Caco-2 (cell line): ENCODE data around the gene LRRC46. TPM values are rescaled to one million over a fixed set of nuclear protein-coding genes. Genes with fewer than 3 reads are reported as not detected.

Experiments used
- BruUV-seq: library from RNA; stranded (reverse); fragments of 400-500 nt; replicated peaks from 2 replicates; lab custom pipeline; 2021; lab: Mats Ljungman, UMichigan
- CTCF ChIA-PET: fragments of 300-600 bp; sonication (Branson Sonifier 250); formaldehyde crosslinking; loops from one replicate; lab custom pipeline; 2022; ENCODE audit warnings: antibody characterized with exemption; lab: Charles Lee
- POLR2A ChIA-PET: fragments of 300-600 bp; sonication (Branson Sonifier 250); formaldehyde crosslinking; loops from one replicate; lab custom pipeline; 2022; ENCODE audit warnings: antibody characterized with exemption; lab: Charles Lee
- DNase-seq, 2 experiments: peaks; one replicate each; pipeline versions ENCODE4 v3.0.0 to v3.0.0-alpha.2; 2020 to 2022
- H3K27me3 ChIP-seq: replicated peaks from 2 replicates; pipeline ENCODE4 v1.6.0; 2011; ENCODE audit warnings: low read length; ENCODE audit not compliant: control insufficient read depth, insufficient read depth
- H3K36me3 ChIP-seq: 2 replicates; pipeline ENCODE4 v1.5.1; 2011; ENCODE audit warnings: low read length; ENCODE audit not compliant: control insufficient read depth, insufficient read depth
- H3K4me1 ChIP-seq: fragments of 250-450 bp; sonication (Bioruptor Pico); 2 replicates; pipeline ENCODE4 v1.5.1; 2020; ENCODE audit warnings: mild to moderate bottlenecking
- H3K4me3 ChIP-seq: 2 replicates; pipeline ENCODE4 v1.5.1; 2011; ENCODE audit warnings: low read depth, mild to moderate bottlenecking, control low read depth, low read length
- H3K9me3 ChIP-seq: fragments of 250-450 bp; sonication (Bioruptor Pico); 2 replicates; pipeline ENCODE4 v1.5.1; 2020; ENCODE audit warnings: mild to moderate bottlenecking, moderate library complexity
- H3K27ac Mint-ChIP-seq: one replicate; pipeline ENCODE4 v1.8.0; 2022; ENCODE audit warnings: mixed read lengths; ENCODE audit not compliant: unreplicated experiment
- H3K27me3 Mint-ChIP-seq: one replicate; pipeline ENCODE4 v1.8.0; 2022; ENCODE audit warnings: mixed read lengths; ENCODE audit not compliant: insufficient read depth, unreplicated experiment
- H3K36me3 Mint-ChIP-seq: one replicate; pipeline ENCODE4 v1.8.0; 2022; ENCODE audit warnings: mild to moderate bottlenecking, mixed read lengths; ENCODE audit not compliant: insufficient read depth, unreplicated experiment
- H3K4me1 Mint-ChIP-seq: one replicate; pipeline ENCODE4 v1.8.0; 2022; ENCODE audit warnings: low read depth, mixed read lengths; ENCODE audit not compliant: unreplicated experiment
- H3K4me3 Mint-ChIP-seq: one replicate; pipeline ENCODE4 v1.8.0; 2022; ENCODE audit warnings: mild to moderate bottlenecking, moderate library complexity, mixed read lengths; ENCODE audit not compliant: unreplicated experiment
- H3K9me3 Mint-ChIP-seq: one replicate; pipeline ENCODE4 v1.8.0; 2022; ENCODE audit warnings: mixed read lengths; ENCODE audit not compliant: unreplicated experiment
- CTCF ChIP-seq, 2 experiments: fragments of 200-600 bp in 1 of 2; IDR thresholded peaks; 1 replicate in 1 of 2; 2 replicates in 1 of 2; pipeline versions ENCODE4 v1.5.1 to v1.8.0; 2011 to 2022; ENCODE audit warnings: antibody characterized with exemption in 1 of 2, control low read depth in 1 of 2, inconsistent platforms in 1 of 2, low read depth in 1 of 2, low read length in 1 of 2, mild to moderate bottlenecking in 1 of 2, moderate library complexity in 1 of 2; ENCODE audit not compliant: insufficient read depth in 1 of 2, severe bottlenecking in 1 of 2, unreplicated experiment in 1 of 2
- intact Hi-C: fragments of 100-400 bp; cut with micrococcal nuclease; formaldehyde crosslinking; loops from one replicate; pipeline ENCODE4 v1.10.0; 2022; ENCODE audit not compliant: unreplicated experiment
- total RNA-seq: library from RNA; stranded (reverse); gene quantifications from 2 replicates; pipeline ENCODE4 v1.2.3, GENCODE V29; 2022

Gene LRRC46
- total RNA-seq, 1 experiment from 2014 or later = 2.3 TPM

- Histone ChIP-seq H3K27me3 (no peaks in the 10 kb centered on the region), H3K9me3 (no peaks in the 10 kb centered on the region), H3K4me1 (peaks cover 4% of the 10 kb centered on the region), H3K4me3 (no peak overlapping the region), H3K36me3 (no peaks in the 10 kb centered on the region)
- ChIA-PET POLR2A (interaction anchor here (0.6 kb wide), 1 partner anchor 25 kb away, joined by 3 read pairs; no protein-coding TSS in a partner anchor), CTCF (interaction anchor here (0.6 to 1.2 kb wide), 5 partner anchors 15 to 91 kb away, joined by 3 to 6 read pairs (median 4); partner anchors contain the start of gene SCRN2)
- intact Hi-C loops = no loop called here
- Mint-ChIP-seq H3K9me3 (no peaks in the 10 kb centered on the region), H3K36me3 (peaks cover 3% of the 10 kb centered on the region), H3K27ac (no peak overlapping the region), H3K4me1 (peaks cover 6% of the 10 kb centered on the region), H3K4me3 (no peak overlapping the region), H3K27me3 (peaks cover 12% of the 10 kb centered on the region)
- no TSS peak for BruUV-seq
- TF ChIP-seq CTCF (IDR thresholded peaks at IDR 0.05; ENCODE audit: insufficient read depth in 1 of 2, low read depth in 1 of 2, low read length in 1 of 2, severe bottlenecking in 1 of 2, unreplicated experiment in 1 of 2) = no peak
- no peak for DNase-seq
Measured at GRCh38 chr17:47855737-47856136, 24.3 kb downstream of the LRRC46 start.

DNA sequence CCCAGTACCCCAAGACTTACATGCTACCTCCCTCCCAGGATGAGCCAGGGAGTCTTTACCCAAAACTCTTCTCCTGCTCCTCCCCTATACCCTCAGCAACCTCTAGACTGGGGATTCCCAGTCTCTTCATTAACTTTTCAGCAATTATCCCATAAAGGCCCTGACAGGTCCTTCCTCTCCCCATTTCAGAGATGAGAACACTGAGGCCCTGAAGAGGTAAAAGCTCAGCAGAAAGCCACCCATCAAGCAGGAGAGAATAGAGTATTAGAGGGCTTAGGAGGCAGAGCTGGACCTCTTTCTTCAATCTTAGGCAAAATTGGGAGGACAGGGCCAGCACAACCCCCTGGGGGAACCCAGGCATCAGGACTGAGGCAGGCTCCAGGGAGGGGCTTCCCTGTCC, 25.4 kb downstream of the LRRC46 start:
- Histone ChIP-seq H3K9me3 (no peaks in the 10 kb centered on the region), H3K36me3 (no peaks in the 10 kb centered on the region), H3K27me3 (no peaks in the 10 kb centered on the region), H3K4me1 (peaks cover 2% of the 10 kb centered on the region; the same call in 1 of the 2 replicates), H3K4me3 (no peak overlapping the region)
- no TSS peak for BruUV-seq
- no peak overlapping the region for H3K4me3 Mint-ChIP-seq
- peaks cover 12% of the 10 kb centered on the region for H3K27me3 Mint-ChIP-seq
- H3K4me1 Mint-ChIP-seq = peaks cover 6% of the 10 kb centered on the region
- intact Hi-C loops = no loop called here
- H3K9me3 Mint-ChIP-seq = no peaks in the 10 kb centered on the region
- ChIA-PET CTCF (interaction anchor here (0.7 to 2.2 kb wide), 2 partner anchors 9 to 13 kb away, joined by 3 to 10 read pairs; no protein-coding TSS in a partner anchor), POLR2A (interaction anchor here (1.2 kb wide), 1 partner anchor 28 kb away, joined by 5 read pairs; no protein-coding TSS in a partner anchor)
- no peak for DNase-seq
- H3K27ac Mint-ChIP-seq = no peak overlapping the region
- H3K36me3 Mint-ChIP-seq = no peaks in the 10 kb centered on the region
- no peak for TF ChIP-seq CTCF (IDR thresholded peaks at IDR 0.05; ENCODE audit: insufficient read depth in 1 of 2, low read depth in 1 of 2, low read length in 1 of 2, severe bottlenecking in 1 of 2, unreplicated experiment in 1 of 2)

- Mint-ChIP-seq H3K4me3 (no peak overlapping the region), H3K27ac (no peak overlapping the region)
- no peak overlapping the region for H3K4me3 ChIP-seq
Measured at GRCh38 chr17:47857551-47858455, 26.3 kb downstream of the LRRC46 start.

More at GRCh38 chr17:47857551-47858455, 26.3 kb downstream of the LRRC46 start:
- H3K9me3 Mint-ChIP-seq = no peaks in the 10 kb centered on the region
- ChIA-PET POLR2A (interaction anchor here (0.6 to 1.2 kb wide), 3 partner anchors 27 to 69 kb away, joined by 3 to 11 read pairs (median 5); no protein-coding TSS in a partner anchor), CTCF (interaction anchor here (0.6 to 2.2 kb wide), 4 partner anchors 10 to 161 kb away, joined by 3 to 10 read pairs (median 5); partner anchors contain the start of gene SCRN2)
- TF ChIP-seq CTCF (IDR thresholded peaks at IDR 0.05; ENCODE audit: insufficient read depth in 1 of 2, low read depth in 1 of 2, low read length in 1 of 2, severe bottlenecking in 1 of 2, unreplicated experiment in 1 of 2) = no peak
- no peak for DNase-seq
- H3K27me3 Mint-ChIP-seq = peaks cover 12% of the 10 kb centered on the region
- H3K4me1 Mint-ChIP-seq = no peaks in the 10 kb centered on the region
- intact Hi-C loops = no loop called here
- H3K36me3 ChIP-seq = no peaks in the 10 kb centered on the region
- H3K4me1 ChIP-seq = peaks cover 5% of the 10 kb centered on the region
- BruUV-seq = no TSS peak
- H3K9me3 ChIP-seq = peaks cover under 1% of the 10 kb centered on the region; the same call in 1 of the 2 replicates
- no peaks in the 10 kb centered on the region for H3K36me3 Mint-ChIP-seq
- no peaks in the 10 kb centered on the region for H3K27me3 ChIP-seq
